Stimulated activated CD8-positive, alpha-beta memory T cell treated with anti-CD3 and anti-CD28 coated beads, Interleukin-12 subunit alpha, Interleukin-12 subunit beta, amount 100 ng/mL, for 1 hour (primary cell): ENCODE results near the gene GSTM1.
"Not testable (repeated sequence)": the region's sequence is repeated elsewhere in the genome, so short reads cannot be mapped to it uniquely, and the experiment has no call there.

ENCODE experiments used
- DNase-seq: peaks from one replicate; pipeline ENCODE4 v3.0.0-alpha.2; 2020; ENCODE audit warnings: low read depth

The GSTM1 gene

GRCh38 chr1:109697861-109698260 lies 10.2 kb downstream of the GSTM1 start:
- DNase-seq, result not testable (repeated sequence)

- DNase-seq, result not testable (repeated sequence)
Observed at GRCh38 chr1:109702940-109703339, 15.3 kb downstream of the GSTM1 start.

GRCh38 chr1:109704173-109704572 lies 16.6 kb downstream of the GSTM1 start:
- no peak for DNase-seq

- DNase-seq, result no peak
Observed at GRCh38 chr1:109705411-109705810, 17.8 kb downstream of the GSTM1 start.

- DNase-seq, result not testable (repeated sequence)
Observed at GRCh38 chr1:109708949-109709348, 21.3 kb downstream of the GSTM1 start.

GRCh38 chr1:109709822-109710221 lies 22.2 kb downstream of the GSTM1 start:
- DNase-seq, result not testable (repeated sequence)

- not testable (repeated sequence) for DNase-seq
Observed at GRCh38 chr1:109711593-109712320, 24.1 kb downstream of the GSTM1 start, which contains the start of gene GSTM5. Gene GSTM5 (plus strand): TSS chr1:109712251. CDS start chr1:109712313, 62 bp downstream.

- DNase-seq, result no peak
Observed at GRCh38 chr1:109712321-109712864, 24.8 kb downstream of the GSTM1 start.

- DNase-seq, result no peak
Observed at GRCh38 chr1:109713636-109714035, 26.0 kb downstream of the GSTM1 start.

GRCh38 chr1:109714661-109715372 lies 27.2 kb downstream of the GSTM1 start:
- DNase-seq, result no peak

GRCh38 chr1:109716121-109716520 lies 28.5 kb downstream of the GSTM1 start:
- DNase-seq, result no peak

- DNase-seq, result no peak
Observed at GRCh38 chr1:109716570-109717090, 29.0 kb downstream of the GSTM1 start.

- DNase-seq, result no peak
Observed at GRCh38 chr1:109717729-109718128, 30.1 kb downstream of the GSTM1 start.

- DNase-seq, result no peak
Observed at GRCh38 chr1:109718495-109718894, 30.9 kb downstream of the GSTM1 start.

- DNase-seq, result no peak
Observed at GRCh38 chr1:109719337-109719837, 31.8 kb downstream of the GSTM1 start.

- DNase-seq, result no peak
Observed at GRCh38 chr1:109721042-109721441, 33.4 kb downstream of the GSTM1 start.

- no peak for DNase-seq
Observed at GRCh38 chr1:109721971-109722370, 34.4 kb downstream of the GSTM1 start.

GRCh38 chr1:109722908-109723691 lies 35.5 kb downstream of the GSTM1 start:
- no peak for DNase-seq

- no peak for DNase-seq
Observed at GRCh38 chr1:109724933-109725332, 37.3 kb downstream of the GSTM1 start.

GRCh38 chr1:109725510-109725909 lies 37.9 kb downstream of the GSTM1 start:
- DNase-seq, result no peak

GRCh38 chr1:109726007-109726406 lies 38.4 kb downstream of the GSTM1 start:
- no peak for DNase-seq
